ENCODE measurements around the gene ZNF444. TPM values are rescaled to one million over a fixed set of nuclear protein-coding genes. Genes with fewer than 3 reads are reported as not detected.

Gene ZNF444
- total and polyA plus RNA-seq, 9 of the 15 experiments (the other 6 are each of a cell fraction or from before 2014, with no cell fraction given): 0.39 to 40.0 (median 6.9) TPM

DNA sequence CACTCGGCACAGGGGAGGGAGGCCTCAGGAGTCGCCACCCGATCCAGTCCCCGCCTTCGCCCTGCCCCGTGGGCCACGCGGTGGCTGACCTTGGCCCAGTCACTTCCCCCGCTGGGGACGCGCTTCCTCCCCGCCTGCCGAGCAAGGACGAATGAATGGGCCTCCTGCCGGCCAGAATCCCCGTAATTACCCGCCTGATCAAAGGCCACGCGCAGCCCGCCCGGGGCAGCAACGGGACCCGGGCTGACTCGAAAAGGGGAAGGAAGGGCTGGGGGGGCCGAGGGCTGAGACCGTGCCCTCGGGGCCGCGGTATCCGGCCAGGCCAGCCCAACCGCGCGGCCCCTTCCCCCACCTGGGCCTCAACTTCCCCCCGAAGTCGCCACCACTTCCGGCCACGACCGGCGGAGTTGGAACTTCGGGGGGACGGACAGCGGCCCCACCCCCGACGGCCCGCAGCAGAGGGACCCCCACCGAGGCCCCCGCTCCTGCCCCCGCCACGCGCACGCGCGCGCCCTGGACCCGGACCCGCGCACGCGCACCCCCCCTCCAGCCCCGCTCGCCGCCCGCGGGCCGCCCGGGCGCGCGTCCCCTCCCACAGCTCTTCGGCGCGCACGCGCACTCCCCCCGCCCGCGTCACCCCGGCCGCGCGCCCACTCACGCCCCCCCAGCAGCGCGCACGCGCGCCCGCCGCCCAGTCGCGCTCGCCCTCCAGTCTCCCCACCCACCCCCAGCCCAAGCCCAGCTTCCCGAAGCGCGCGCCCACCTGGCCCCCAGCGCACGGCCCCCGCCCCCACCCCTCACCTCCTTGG lies 20.5 kb upstream of the ZNF444 start (continued):
- TF ChIP-seq, protein P1, sequence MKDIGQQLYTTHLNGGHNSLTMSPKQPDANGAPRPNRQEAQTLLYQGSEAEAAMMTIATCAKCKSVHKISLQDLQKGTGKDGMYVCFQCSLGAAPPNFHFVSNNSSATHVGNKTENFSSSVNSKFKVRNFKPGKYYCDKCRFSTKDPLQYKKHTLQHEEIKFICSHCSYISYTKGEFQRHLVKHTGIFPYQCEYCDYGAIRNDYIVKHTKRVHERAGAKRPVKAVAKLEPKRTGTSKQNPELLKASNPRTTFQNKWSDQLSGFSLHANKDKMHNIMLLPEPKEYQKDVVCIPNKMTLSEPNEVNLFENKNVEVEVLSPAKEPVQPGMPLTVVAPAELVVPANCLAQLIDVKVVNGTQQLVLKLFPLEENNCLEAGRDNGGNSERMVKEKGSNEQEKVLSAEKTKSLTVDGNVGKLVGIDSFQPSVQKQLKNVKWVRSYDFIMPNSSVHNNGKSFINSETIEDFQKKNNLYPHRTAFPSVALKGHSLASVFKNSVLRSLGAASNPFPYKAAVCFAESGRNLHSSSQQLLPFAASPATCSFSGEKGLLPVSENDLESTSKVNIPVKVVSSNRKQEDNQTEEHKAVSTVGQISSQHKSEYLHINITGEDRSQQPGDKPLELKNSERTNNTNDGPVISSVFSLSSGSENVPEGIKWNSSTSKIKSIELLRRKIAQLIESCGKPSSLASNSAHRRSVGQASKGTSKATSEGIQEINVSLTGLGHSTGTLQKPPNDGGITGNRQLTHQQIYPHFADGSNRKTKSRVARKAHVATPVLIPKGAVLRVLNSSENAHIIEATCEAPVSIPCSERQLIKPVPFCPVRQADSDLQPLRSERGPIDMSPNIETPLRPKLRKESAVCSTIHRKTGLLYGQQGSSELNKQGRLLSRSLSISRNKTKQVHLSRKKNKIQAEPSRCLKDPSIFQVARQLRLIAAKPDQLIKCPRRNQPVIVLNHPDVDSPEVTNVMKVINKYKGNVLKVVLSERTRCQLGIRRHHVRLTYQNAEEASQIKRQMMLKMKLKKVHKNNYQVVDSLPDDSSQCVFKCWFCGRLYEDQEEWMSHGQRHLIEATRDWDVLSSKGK (CRISPR knock-in tag; IDR thresholded peaks at IDR 0.05): no peak
- TF ChIP-seq SRSF9 (IDR thresholded peaks at IDR 0.05; ENCODE audit: borderline replicate concordance, low read depth, low read length) (no peak), TBP (optimal IDR thresholded peaks at IDR 0.05; ENCODE audit: low read depth, low read length) (peak; percentile 67), GABPA (tag; conservative IDR thresholded peaks at IDR 0.05; ENCODE audit: low read depth) (no peak), ZNF584 (CRISPR knock-in tag; IDR thresholded peaks at IDR 0.05; ENCODE audit: low read depth) (peak; percentile 92), MAFK (IDR thresholded peaks at IDR 0.05; ENCODE audit: low read length) (no peak), EZH2 (IDR thresholded peaks at IDR 0.05; ENCODE audit: borderline replicate concordance, low read depth, low read length) (no peak), DPF2 (IDR thresholded peaks at IDR 0.05) (0 out of 2 replicates have a peak, but pooled peaks have one; percentile 10), GABPB2 (CRISPR knock-in tag; conservative IDR thresholded peaks at IDR 0.05) (no peak), ZNF76 (CRISPR knock-in tag; IDR thresholded peaks at IDR 0.05; ENCODE audit: borderline replicate concordance) (0 out of 2 replicates have a peak, but pooled peaks have one; percentile 20), LCOR (CRISPR knock-in tag; IDR thresholded peaks at IDR 0.05) (no peak), SMAD4 (CRISPR knock-in tag; conservative IDR thresholded peaks at IDR 0.05) (0 out of 2 replicates have a peak, but pooled peaks have one; percentile 46), NFATC3 (IDR thresholded peaks at IDR 0.05) (no peak), EHMT2 (IDR thresholded peaks at IDR 0.05) (no peak), HNRNPLL (IDR thresholded peaks at IDR 0.05; ENCODE audit: low read depth, low read length, poor library complexity, severe bottlenecking) (no peak)
- TF ChIP-seq, protein P2, sequence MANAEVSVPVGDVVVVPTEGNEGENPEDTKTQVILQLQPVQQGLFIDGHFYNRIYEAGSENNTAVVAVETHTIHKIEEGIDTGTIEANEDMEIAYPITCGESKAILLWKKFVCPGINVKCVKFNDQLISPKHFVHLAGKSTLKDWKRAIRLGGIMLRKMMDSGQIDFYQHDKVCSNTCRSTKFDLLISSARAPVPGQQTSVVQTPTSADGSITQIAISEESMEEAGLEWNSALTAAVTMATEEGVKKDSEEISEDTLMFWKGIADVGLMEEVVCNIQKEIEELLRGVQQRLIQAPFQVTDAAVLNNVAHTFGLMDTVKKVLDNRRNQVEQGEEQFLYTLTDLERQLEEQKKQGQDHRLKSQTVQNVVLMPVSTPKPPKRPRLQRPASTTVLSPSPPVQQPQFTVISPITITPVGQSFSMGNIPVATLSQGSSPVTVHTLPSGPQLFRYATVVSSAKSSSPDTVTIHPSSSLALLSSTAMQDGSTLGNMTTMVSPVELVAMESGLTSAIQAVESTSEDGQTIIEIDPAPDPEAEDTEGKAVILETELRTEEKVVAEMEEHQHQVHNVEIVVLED (CRISPR knock-in tag; IDR thresholded peaks at IDR 0.05): 0 out of 2 replicates have a peak, but pooled peaks have one; percentile 6
- TF ChIP-seq, protein P3, sequence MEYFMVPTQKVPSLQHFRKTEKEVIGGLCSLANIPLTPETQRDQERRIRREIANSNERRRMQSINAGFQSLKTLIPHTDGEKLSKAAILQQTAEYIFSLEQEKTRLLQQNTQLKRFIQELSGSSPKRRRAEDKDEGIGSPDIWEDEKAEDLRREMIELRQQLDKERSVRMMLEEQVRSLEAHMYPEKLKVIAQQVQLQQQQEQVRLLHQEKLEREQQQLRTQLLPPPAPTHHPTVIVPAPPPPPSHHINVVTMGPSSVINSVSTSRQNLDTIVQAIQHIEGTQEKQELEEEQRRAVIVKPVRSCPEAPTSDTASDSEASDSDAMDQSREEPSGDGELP (CRISPR knock-in tag; IDR thresholded peaks at IDR 0.05; ENCODE audit: borderline replicate concordance): peak; percentile 63; the same call in 1 of the 2 replicates
- TF ChIP-seq, protein P4, sequence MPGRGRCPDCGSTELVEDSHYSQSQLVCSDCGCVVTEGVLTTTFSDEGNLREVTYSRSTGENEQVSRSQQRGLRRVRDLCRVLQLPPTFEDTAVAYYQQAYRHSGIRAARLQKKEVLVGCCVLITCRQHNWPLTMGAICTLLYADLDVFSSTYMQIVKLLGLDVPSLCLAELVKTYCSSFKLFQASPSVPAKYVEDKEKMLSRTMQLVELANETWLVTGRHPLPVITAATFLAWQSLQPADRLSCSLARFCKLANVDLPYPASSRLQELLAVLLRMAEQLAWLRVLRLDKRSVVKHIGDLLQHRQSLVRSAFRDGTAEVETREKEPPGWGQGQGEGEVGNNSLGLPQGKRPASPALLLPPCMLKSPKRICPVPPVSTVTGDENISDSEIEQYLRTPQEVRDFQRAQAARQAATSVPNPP (IDR thresholded peaks at IDR 0.05; ENCODE audit: borderline replicate concordance, insufficient read depth, insufficient read length): no peak
